Inflammatory macrophage (primary cell): ENCODE results near the gene LRMDA.
"Not testable (repeated sequence)": the region's sequence is repeated elsewhere in the genome, so short reads cannot be mapped to it uniquely, and the experiment has no call there.

Experiments
- DNase-seq, 2 donors: peaks; one replicate each; pipeline ENCODE4 v3.0.0-alpha.2; 2020 to 2022

Gene LRMDA

GRCh38 chr10:76584466-76584865 lies 1153.0 kb downstream of the LRMDA start:
- not testable (repeated sequence) for DNase-seq
